HepG2 (cell line): ENCODE measurements around the gene PRPSAP1. TPM values are rescaled to one million over a fixed set of nuclear protein-coding genes. Genes with fewer than 3 reads are reported as not detected.

Source experiments
- HNRNPUL1 ChIP-seq: fragments of 200-400 bp; formaldehyde crosslinking; IDR thresholded peaks from 2 replicates; pipeline ENCODE4 v1.6.1; 2017; ENCODE audit warnings: low read depth, mild to moderate bottlenecking, low read length, moderate library complexity
- JUNB ChIP-seq: sonication (generic); formaldehyde crosslinking; IDR thresholded peaks from 2 replicates; pipeline ENCODE4 v1.8.0; 2022; ENCODE audit warnings: missing genetic modification reagents, mild to moderate bottlenecking, borderline replicate concordance
- KDM5A ChIP-seq: fragments of 200-600 bp; sonication (generic); IDR thresholded peaks from 2 replicates; pipeline ENCODE4 v1.7.0; 2018; ENCODE audit warnings: antibody characterized with exemption, mild to moderate bottlenecking, low read length, borderline replicate concordance
- MTA3 ChIP-seq: sonication (generic); formaldehyde crosslinking; IDR thresholded peaks from 2 replicates; pipeline ENCODE4 v1.4.0; 2020; ENCODE audit warnings: missing genetic modification reagents
- NAIF1 ChIP-seq: sonication (generic); formaldehyde crosslinking; IDR thresholded peaks from 2 replicates; pipeline ENCODE4 v1.5.0; 2020; ENCODE audit warnings: mild to moderate bottlenecking, missing genetic modification reagents, borderline replicate concordance
- NFE2 ChIP-seq: sonication (generic); formaldehyde crosslinking; IDR thresholded peaks from 2 replicates; pipeline ENCODE4 v1.4.0; 2020; ENCODE audit warnings: missing genetic modification reagents
- NKX3-1 ChIP-seq: sonication (generic); formaldehyde crosslinking; IDR thresholded peaks from 2 replicates; pipeline ENCODE4 v1.5.0; 2020; ENCODE audit warnings: missing genetic modification reagents
- THAP11 ChIP-seq: IDR thresholded peaks from 2 replicates; pipeline ENCODE4 v1.6.1; 2016; ENCODE audit warnings: missing biosample characterization, missing genetic modification reagents
- ZNF12 ChIP-seq: sonication (generic); formaldehyde crosslinking; IDR thresholded peaks from 2 replicates; pipeline ENCODE4 v1.5.0; 2020; ENCODE audit warnings: missing genetic modification reagents
- ZNF232 ChIP-seq: sonication (generic); formaldehyde crosslinking; IDR thresholded peaks from 2 replicates; pipeline ENCODE4 v1.4.0; 2020; ENCODE audit warnings: missing genetic modification reagents, borderline replicate concordance
- ZNF260 ChIP-seq: sonication (generic); formaldehyde crosslinking; IDR thresholded peaks from 2 replicates; pipeline ENCODE4 v1.4.0; 2020; ENCODE audit warnings: missing genetic modification reagents, low read depth, mild to moderate bottlenecking, borderline replicate concordance
- ZNF282 ChIP-seq: fragments of 450-650 bp; IDR thresholded peaks from 2 replicates; pipeline ENCODE4 v1.6.1; 2018; ENCODE audit not compliant: partially characterized antibody
- ZNF547 ChIP-seq: sonication (generic); formaldehyde crosslinking; IDR thresholded peaks from 2 replicates; pipeline ENCODE4 v1.5.1; 2020; ENCODE audit warnings: mild to moderate bottlenecking, missing genetic modification reagents
- polyA plus RNA-seq, 8 experiments: library from polyadenylated mRNA; depleted of rRNA in 3 of 8; stranded (reverse) in 7 of 8; unstranded in 1 of 8; fragments of >200 nt; fragmentation: Illumina TruSeq in 4 of 8; extraction: Trizol in 4 of 8; gene quantifications; 2 replicates each; pipeline versions ENCODE4 v1.2.1 to v1.2.3, GENCODE V29; 2011 to 2016; ENCODE audit warnings: low read depth in 4 of 8, missing spikeins in 1 of 8, mixed read lengths in 1 of 8; ENCODE audit not compliant: insufficient read depth in 1 of 8
- total RNA-seq, 5 experiments: library from RNA; depleted of rRNA; stranded (reverse); fragments of >200 nt; fragmentation: Illumina TruSeq; extraction: Trizol; gene quantifications; 2 replicates each; pipeline ENCODE4 v1.2.3, GENCODE V29; 2016; ENCODE audit warnings: low read depth in 1 of 5
- TF ChIP-seq, protein P1 (sequence below): sonication (generic); formaldehyde crosslinking; IDR thresholded peaks from 2 replicates; pipeline ENCODE4 v1.5.0; 2020; ENCODE audit warnings: mild to moderate bottlenecking, missing genetic modification reagents, borderline replicate concordance
- TF ChIP-seq, protein P2 (sequence below): sonication (generic); formaldehyde crosslinking; IDR thresholded peaks from 2 replicates; pipeline ENCODE4 v1.5.0; 2020; ENCODE audit warnings: mild to moderate bottlenecking, missing genetic modification reagents
- TF ChIP-seq, protein P3 (sequence below): sonication (generic); formaldehyde crosslinking; IDR thresholded peaks from 2 replicates; pipeline ENCODE4 v1.4.0; 2020; ENCODE audit warnings: mild to moderate bottlenecking, missing genetic modification reagents

Gene PRPSAP1
- total and polyA plus RNA-seq, 2 of the 13 experiments (the other 11 are each of a cell fraction or from before 2014, with no cell fraction given) = 91.1 to 314 TPM

DNA sequence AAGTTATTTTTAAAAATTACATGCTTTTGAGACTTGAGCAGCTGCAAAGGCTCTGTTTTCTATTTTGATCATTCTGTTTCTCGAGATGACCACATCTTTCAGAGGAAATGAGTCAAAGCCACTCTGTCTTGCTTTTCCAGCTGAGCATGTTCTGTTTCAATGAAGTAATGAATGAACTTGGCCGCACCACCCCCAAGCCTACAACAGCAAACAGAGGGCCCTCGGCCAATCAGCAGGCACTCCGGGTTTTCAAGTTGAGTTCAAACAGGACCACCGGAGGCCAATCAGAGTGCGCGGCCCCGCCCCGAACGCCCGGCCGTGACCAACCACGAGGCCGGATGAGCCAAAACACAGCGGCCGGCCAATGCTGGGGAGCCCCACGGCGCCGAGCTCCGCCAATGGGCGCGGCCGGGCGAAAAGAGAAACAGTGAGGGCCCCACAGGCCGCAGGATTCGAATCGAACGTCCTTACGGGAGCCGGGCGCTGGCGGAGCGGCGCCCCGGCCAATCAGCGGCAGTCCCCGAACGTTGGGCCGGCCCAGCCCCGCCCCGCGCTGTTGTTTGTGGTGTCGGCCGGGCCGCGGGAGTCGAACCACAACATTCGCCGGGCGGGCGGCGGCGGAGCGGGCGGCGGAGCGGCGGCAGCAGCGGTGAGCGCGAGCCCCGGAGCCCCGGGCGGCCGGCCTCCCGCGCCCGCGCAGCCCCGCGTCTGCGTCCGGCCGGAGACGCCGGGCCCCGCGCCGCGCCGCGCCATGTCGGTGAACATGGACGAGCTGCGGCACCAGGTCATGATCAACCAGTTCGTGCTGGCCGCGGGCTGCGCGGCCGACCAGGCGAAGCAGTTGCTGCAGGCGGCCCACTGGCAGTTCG lies 88.7 kb downstream of the PRPSAP1 start, which contains the start of gene UBALD2 (continued):
- TF ChIP-seq, protein P1, sequence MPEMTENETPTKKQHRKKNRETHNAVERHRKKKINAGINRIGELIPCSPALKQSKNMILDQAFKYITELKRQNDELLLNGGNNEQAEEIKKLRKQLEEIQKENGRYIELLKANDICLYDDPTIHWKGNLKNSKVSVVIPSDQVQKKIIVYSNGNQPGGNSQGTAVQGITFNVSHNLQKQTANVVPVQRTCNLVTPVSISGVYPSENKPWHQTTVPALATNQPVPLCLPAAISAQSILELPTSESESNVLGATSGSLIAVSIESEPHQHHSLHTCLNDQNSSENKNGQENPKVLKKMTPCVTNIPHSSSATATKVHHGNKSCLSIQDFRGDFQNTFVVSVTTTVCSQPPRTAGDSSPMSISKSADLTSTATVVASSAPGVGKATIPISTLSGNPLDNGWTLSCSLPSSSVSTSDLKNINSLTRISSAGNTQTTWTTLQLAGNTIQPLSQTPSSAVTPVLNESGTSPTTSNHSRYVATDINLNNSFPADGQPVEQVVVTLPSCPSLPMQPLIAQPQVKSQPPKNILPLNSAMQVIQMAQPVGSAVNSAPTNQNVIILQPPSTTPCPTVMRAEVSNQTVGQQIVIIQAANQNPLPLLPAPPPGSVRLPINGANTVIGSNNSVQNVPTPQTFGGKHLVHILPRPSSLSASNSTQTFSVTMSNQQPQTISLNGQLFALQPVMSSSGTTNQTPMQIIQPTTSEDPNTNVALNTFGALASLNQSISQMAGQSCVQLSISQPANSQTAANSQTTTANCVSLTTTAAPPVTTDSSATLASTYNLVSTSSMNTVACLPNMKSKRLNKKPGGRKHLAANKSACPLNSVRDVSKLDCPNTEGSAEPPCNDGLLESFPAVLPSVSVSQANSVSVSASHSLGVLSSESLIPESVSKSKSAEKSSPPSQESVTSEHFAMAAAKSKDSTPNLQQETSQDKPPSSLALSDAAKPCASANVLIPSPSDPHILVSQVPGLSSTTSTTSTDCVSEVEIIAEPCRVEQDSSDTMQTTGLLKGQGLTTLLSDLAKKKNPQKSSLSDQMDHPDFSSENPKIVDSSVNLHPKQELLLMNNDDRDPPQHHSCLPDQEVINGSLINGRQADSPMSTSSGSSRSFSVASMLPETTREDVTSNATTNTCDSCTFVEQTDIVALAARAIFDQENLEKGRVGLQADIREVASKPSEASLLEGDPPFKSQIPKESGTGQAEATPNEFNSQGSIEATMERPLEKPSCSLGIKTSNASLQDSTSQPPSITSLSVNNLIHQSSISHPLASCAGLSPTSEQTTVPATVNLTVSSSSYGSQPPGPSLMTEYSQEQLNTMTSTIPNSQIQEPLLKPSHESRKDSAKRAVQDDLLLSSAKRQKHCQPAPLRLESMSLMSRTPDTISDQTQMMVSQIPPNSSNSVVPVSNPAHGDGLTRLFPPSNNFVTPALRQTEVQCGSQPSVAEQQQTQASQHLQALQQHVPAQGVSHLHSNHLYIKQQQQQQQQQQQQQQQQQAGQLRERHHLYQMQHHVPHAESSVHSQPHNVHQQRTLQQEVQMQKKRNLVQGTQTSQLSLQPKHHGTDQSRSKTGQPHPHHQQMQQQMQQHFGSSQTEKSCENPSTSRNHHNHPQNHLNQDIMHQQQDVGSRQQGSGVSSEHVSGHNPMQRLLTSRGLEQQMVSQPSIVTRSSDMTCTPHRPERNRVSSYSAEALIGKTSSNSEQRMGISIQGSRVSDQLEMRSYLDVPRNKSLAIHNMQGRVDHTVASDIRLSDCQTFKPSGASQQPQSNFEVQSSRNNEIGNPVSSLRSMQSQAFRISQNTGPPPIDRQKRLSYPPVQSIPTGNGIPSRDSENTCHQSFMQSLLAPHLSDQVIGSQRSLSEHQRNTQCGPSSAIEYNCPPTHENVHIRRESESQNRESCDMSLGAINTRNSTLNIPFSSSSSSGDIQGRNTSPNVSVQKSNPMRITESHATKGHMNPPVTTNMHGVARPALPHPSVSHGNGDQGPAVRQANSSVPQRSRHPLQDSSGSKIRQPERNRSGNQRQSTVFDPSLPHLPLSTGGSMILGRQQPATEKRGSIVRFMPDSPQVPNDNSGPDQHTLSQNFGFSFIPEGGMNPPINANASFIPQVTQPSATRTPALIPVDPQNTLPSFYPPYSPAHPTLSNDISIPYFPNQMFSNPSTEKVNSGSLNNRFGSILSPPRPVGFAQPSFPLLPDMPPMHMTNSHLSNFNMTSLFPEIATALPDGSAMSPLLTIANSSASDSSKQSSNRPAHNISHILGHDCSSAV (CRISPR knock-in tag) = no peak
- TF ChIP-seq, protein P2, sequence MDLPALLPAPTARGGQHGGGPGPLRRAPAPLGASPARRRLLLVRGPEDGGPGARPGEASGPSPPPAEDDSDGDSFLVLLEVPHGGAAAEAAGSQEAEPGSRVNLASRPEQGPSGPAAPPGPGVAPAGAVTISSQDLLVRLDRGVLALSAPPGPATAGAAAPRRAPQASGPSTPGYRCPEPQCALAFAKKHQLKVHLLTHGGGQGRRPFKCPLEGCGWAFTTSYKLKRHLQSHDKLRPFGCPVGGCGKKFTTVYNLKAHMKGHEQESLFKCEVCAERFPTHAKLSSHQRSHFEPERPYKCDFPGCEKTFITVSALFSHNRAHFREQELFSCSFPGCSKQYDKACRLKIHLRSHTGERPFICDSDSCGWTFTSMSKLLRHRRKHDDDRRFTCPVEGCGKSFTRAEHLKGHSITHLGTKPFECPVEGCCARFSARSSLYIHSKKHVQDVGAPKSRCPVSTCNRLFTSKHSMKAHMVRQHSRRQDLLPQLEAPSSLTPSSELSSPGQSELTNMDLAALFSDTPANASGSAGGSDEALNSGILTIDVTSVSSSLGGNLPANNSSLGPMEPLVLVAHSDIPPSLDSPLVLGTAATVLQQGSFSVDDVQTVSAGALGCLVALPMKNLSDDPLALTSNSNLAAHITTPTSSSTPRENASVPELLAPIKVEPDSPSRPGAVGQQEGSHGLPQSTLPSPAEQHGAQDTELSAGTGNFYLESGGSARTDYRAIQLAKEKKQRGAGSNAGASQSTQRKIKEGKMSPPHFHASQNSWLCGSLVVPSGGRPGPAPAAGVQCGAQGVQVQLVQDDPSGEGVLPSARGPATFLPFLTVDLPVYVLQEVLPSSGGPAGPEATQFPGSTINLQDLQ (CRISPR knock-in tag) = no peak
- TF ChIP-seq, protein P3, sequence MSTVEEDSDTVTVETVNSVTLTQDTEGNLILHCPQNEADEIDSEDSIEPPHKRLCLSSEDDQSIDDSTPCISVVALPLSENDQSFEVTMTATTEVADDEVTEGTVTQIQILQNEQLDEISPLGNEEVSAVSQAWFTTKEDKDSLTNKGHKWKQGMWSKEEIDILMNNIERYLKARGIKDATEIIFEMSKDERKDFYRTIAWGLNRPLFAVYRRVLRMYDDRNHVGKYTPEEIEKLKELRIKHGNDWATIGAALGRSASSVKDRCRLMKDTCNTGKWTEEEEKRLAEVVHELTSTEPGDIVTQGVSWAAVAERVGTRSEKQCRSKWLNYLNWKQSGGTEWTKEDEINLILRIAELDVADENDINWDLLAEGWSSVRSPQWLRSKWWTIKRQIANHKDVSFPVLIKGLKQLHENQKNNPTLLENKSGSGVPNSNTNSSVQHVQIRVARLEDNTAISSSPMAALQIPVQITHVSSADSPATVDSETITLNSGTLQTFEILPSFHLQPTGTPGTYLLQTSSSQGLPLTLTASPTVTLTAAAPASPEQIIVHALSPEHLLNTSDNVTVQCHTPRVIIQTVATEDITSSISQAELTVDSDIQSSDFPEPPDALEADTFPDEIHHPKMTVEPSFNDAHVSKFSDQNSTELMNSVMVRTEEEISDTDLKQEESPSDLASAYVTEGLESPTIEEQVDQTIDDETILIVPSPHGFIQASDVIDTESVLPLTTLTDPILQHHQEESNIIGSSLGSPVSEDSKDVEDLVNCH (CRISPR knock-in tag) = no peak
- TF ChIP-seq JUNB (CRISPR knock-in tag) = no peak; the same call in 1 of the 2 replicates
- no peak for TF ChIP-seq ZNF282
- no peak for TF ChIP-seq ZNF260
- peak; percentile 69 for TF ChIP-seq THAP11 (CRISPR knock-in tag)
- no peak for TF ChIP-seq NAIF1 (CRISPR knock-in tag)
- TF ChIP-seq ZNF232 = no peak
- no peak; the same call in 1 of the 2 replicates for TF ChIP-seq ZNF547 (CRISPR knock-in tag)
- no peak for TF ChIP-seq KDM5A
- TF ChIP-seq NKX3-1 (CRISPR knock-in tag) = no peak
- no peak for TF ChIP-seq NFE2
- TF ChIP-seq HNRNPUL1 = peak; percentile 66; the same call in 1 of the 2 replicates
- TF ChIP-seq ZNF12 = no peak
- TF ChIP-seq MTA3 = no peak
